Spleen (tissue), 7 donors: ENCODE data around the gene STXBP4.

Experiments
- POLR2A ChIP-seq, 3 donors: fragments of 450-650 bp; IDR thresholded peaks; one replicate each; pipeline ENCODE4 v1.5.1; 2017; ENCODE audit warnings: antibody characterized with exemption in 3 of 3, mild to moderate bottlenecking in 1 of 3
- TF ChIP-seq, protein P1 (sequence below), 11 experiments: fragments of 200-600 bp in 7 of 11; fragments of 450-650 bp in 4 of 11; sonication (generic) in 4 of 11; IDR thresholded peaks in 8 of 11; conservative IDR thresholded peaks in 3 of 11; 1 replicate in 7 of 11; 2 replicates in 4 of 11; pipeline versions ENCODE4 v1.4.0 to v1.8.0; 2016 to 2021; ENCODE audit warnings: antibody characterized with exemption in 11 of 11, inconsistent platforms in 4 of 11, mild to moderate bottlenecking in 1 of 11
- donor health status: DM: no; HTN: no; CAD: no; lungs with moderate emphysema.
- donor health status: DM: no; HTN: no; CAD: no.
- donor health status: DM: no; HTN: no; CAD: no.

DNA sequence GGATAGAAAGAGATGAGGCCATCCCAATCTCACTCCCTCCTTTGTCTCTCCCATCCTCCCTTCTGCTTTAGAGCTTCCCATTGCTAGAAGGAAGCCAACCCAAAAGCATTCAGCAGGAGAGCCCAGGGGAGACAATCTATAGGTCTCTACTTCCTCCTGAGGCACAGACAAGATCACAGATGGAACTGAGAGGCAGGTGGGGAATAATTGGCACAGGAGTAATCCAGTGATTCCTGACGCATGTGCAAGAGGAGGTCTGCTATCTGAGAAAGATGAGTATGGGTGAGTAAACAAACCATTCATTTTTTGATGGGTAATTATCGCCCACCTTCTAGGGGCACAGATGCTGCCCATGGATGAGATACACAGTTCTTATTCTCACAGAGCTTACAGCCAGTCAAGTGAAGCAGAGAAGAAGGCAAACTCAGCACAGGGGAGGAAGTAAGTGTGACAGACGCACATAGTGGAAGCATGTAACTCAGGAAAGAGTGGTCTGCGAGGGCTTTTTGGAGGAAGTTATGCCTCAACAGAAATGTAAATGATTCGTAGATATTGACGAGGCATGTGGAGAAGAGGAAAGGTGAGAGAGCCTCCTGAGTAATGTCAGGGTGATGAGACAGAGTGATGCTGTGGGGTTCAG is 207.3 kb downstream of the STXBP4 start:
- TF ChIP-seq, protein P1, sequence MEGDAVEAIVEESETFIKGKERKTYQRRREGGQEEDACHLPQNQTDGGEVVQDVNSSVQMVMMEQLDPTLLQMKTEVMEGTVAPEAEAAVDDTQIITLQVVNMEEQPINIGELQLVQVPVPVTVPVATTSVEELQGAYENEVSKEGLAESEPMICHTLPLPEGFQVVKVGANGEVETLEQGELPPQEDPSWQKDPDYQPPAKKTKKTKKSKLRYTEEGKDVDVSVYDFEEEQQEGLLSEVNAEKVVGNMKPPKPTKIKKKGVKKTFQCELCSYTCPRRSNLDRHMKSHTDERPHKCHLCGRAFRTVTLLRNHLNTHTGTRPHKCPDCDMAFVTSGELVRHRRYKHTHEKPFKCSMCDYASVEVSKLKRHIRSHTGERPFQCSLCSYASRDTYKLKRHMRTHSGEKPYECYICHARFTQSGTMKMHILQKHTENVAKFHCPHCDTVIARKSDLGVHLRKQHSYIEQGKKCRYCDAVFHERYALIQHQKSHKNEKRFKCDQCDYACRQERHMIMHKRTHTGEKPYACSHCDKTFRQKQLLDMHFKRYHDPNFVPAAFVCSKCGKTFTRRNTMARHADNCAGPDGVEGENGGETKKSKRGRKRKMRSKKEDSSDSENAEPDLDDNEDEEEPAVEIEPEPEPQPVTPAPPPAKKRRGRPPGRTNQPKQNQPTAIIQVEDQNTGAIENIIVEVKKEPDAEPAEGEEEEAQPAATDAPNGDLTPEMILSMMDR (IDR thresholded peaks at IDR 0.05 in 8 of 11, conservative IDR thresholded peaks at IDR 0.05 in 3 of 11), result no peak
- no peak for TF ChIP-seq POLR2A (IDR thresholded peaks at IDR 0.05)
